Activated CD4-positive, CD25-positive, alpha-beta regulatory T cell treated with anti-CD3 and anti-CD28 coated beads, Interleukin-2, amount 50 U/mL, for 72 hours (primary cell): ENCODE results near the gene ECE2.

Experiments used
- DNase-seq: peaks from one replicate; pipeline ENCODE4 v3.0.0; 2021

The ECE2 gene

DNA sequence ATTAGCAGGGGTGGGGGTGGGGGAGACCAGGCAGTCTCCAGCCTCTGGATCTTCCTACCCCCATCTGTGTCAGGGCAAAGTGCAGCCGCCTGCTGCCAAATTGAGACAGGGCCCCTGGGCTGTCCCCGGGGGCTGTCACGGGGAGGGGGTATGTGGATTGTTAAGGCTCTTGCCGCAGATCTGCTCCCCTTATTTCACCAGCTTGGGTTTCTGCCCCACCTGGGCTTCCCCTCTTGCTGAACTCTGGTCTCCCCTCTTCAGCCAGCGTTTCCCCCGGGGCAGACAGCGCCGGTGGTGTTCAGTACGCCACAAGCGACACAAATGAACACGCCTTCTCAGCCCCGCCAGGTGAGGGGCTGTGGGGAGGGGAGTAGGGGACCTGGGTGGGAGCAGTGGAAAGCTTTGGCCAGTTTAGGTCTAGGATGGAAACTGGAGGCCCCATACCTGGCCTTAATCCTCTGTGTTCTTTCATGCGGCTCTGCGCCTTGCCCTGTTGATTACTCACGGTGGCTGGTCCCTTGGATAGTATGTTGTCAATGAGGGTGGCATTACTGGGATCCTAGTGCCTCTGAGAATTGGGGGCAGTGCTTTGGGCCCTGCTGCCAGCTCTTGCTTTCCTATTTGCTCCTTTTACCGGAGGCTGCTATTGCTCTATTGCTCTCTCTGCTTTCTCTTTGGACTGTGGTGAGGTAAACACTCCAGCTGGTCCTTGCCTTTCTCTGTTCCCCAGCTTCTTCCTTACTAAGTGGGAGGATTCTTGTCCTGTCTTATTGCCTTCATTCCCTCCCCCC lies 40.2 kb downstream of the ECE2 start:
- DNase-seq = no peak

DNA sequence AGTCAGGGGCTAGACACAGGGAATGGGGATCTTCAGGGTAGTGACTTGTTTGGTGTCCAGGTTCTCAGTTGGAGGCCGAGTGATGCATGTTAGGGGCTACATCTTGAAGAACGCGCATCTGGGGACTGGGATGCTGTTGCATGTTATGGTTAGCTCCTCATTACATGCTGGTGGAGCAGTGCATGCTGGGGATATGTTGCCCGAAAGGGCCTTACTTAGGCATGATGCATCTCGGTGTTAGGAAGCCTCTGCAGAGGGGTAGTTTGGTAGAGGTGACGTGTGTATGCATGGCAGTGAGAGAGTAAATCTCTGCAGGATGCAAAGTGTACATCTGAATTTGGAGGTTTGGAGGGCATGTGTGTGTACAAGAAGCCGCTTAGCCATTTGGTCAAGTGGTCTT lies 41.0 kb downstream of the ECE2 start:
- DNase-seq = no peak

DNA sequence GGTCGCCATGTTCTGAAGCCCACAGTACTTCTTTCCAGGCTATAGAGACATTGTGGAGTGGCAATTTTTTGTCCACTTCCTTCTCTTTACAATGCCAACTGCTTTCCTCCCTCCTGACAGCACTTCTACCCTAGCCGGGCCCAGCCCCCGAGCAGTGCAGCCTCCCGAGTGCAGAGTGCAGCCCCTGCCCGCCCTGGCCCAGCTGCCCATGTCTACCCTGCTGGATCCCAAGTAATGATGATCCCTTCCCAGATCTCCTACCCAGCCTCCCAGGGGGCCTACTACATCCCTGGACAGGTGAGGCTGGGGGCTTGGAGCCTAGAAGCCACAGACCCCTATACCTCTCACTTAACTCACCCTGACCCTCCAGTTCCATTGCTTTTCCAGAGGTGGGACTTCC lies 41.4 kb downstream of the ECE2 start:
- DNase-seq = no peak

DNA sequence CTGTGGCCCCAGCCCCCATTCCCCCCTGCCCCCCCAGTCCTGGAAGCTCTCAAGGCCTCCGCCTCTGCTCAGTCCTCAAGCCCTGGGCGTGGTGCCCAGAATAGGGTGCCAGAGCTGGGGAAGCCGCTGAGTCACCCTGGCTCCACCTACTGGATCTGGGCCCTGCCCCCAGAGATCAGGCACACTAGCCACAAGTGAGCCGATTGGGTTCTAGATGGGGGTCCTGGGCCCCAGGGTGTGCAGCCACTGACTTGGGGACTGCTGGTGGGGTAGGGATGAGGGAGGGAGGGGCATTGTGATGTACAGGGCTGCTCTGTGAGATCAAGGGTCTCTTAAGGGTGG lies 44.3 kb downstream of the ECE2 start:
- DNase-seq = no peak

DNA sequence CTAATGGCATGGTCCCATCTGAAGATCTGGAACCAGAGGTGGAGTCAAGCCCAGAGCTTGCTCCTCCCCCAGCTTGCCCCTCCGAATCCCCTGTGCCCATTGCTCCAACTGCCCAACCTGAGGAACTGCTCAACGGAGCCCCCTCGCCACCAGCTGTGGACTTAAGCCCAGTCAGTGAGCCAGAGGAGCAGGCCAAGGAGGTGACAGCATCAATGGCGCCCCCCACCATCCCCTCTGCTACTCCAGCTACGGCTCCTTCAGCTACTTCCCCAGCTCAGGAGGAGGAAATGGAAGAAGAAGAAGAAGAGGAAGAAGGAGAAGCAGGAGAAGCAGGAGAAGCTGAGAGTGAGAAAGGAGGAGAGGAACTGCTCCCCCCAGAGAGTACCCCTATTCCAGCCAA lies 45.8 kb downstream of the ECE2 start:
- no peak for DNase-seq

DNA sequence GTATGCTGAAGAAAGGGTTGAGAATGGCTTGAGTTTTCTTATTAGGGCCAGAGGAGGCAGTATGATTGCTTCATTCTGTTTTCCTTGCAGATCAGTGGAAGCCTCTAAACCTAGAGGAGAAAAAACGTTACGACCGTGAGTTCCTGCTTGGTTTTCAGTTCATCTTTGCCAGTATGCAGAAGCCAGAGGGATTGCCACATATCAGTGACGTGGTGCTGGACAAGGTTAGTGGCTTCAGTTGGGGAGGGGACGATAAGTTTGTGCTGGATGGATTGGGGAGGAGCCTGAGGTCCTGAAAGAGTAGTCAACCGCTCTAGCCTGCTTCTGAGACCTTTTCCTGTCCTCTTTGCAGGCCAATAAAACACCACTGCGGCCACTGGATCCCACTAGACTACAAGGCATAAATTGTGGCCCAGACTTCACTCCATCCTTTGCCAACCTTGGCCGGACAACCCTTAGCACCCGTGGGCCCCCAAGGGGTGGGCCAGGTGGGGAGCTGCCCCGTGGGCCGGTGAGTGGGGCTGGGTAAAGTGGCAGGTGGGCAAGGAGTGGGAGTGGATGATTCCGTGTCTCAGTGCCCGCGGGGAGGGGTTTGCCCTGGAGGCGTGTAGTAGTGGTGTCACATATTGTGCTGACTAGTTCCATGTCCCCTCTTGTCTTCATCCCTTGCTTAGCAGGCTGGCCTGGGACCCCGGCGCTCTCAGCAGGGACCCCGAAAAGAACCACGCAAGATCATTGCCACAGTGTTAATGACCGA lies 47.1 kb downstream of the ECE2 start:
- no peak for DNase-seq

DNA sequence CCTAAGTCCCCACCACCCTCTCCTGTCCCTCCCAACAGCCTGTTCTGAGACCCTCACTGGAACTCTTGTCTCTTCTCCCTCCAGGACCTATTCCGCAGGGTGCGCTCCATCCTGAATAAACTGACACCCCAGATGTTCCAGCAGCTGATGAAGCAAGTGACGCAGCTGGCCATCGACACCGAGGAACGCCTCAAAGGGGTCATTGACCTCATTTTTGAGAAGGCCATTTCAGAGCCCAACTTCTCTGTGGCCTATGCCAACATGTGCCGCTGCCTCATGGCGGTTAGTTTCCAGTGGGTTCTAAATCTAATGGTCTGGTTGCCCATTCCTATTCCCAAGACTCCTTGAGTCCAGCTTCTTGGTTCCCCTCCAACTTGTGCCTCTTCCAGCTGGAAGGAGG lies 47.9 kb downstream of the ECE2 start:
- DNase-seq = no peak

DNA sequence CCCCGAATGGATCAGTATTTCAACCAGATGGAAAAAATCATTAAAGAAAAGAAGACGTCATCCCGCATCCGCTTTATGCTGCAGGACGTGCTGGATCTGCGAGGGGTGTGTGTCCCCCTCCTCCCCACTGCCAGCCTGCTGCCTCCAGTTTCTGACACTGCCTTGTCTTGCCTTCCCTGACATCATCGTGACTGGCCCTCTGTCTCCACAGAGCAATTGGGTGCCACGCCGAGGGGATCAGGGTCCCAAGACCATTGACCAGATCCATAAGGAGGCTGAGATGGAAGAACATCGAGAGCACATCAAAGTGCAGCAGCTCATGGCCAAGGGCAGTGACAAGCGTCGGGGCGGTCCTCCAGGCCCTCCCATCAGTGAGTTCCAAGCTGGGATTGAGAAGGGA lies 49.4 kb downstream of the ECE2 start:
- no peak for DNase-seq

DNA sequence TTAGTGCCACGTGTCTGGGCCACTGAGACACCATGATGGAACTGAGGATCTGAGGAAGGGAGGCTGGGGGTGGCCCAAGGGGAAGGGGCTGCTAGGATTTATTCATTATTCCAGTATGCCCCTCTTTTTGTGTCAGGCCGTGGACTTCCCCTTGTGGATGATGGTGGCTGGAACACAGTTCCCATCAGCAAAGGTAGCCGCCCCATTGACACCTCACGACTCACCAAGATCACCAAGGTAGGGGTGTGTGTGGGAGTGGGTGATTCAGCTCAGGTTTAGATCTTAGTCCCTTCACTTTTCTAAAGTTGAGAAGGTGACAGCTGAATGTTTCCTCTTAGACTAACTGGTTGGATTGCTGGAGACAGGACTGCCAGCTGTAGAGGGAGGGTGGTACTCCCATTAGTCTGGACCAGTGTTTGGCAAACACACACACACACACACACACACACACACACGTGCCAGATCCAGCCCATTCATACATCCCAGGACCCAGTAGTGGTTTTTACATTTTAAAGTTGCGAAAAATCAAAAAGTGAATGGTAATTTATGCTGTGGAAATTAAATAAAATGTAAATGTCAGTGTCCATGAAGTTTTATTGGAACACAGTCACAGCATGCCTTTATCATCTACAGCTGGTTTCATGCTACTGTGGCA lies 50.0 kb downstream of the ECE2 start:
- DNase-seq = no peak

DNA sequence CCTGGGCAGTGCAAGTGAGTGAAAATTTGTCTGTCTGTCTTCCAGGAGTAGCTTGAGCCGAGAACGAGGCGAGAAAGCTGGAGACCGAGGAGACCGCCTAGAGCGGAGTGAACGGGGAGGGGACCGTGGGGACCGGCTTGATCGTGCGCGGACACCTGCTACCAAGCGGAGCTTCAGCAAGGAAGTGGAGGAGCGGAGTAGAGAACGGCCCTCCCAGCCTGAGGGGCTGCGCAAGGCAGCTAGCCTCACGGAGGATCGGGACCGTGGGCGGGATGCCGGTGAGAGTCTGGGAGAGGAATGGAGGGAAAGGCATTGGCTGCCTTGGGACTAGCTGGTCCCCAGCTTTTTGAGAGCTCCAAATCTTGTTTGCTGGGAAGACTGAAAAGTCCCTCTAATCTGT lies 51.3 kb downstream of the ECE2 start:
- no peak for DNase-seq

DNA sequence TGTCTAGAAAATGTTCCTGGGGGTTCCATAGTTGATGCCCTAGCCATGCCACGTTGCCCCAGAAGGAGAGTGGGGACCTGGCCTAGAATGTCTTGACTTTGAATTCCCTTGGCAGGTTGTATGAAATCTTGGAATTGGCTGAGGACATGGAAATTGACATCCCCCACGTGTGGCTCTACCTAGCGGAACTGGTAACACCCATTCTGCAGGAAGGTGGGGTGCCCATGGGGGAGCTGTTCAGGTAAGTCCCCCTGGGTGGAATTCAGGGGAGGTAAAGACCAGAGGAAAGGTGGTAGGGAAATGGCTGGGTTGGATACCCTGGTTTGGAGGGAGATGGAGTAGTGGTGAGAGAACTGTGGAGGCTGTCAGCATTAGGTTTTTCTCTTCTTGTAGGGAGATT lies 52.7 kb downstream of the ECE2 start:
- no peak for DNase-seq

DNA sequence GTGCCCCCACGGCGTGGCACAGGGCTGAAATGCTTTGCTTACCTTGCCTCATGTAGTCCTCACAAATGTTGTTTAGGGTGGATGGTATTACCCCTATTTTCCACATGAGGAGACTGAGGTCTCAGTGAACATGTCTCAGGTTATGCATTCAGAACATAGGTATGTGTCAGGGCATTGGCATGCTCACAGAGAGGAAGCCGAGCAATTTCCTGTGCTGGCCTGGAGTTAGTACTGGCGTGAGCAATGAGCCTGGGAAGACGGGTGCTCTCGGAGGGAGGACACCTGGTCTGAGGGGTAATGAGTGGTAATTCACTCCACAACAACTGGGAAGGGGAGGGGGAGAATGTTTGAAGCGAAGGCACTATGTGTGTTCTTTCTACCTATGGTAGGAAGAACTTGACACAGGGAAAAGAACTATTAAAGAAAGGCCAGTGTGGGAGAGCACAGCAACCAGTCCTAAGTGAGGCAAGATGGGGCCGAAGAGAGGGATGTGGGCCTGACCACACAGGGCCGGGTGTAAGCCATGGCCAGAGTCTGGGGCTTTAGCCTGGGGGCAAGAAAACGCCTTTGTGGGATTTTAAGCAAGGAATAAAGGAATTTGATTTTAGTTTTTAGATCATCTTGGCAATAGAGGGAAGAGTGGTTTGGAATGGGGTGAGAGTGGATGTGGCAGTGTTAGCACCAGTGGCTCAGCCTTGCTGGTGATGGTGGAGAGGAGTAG lies 56.7 kb downstream of the ECE2 start:
- DNase-seq = no peak

DNA sequence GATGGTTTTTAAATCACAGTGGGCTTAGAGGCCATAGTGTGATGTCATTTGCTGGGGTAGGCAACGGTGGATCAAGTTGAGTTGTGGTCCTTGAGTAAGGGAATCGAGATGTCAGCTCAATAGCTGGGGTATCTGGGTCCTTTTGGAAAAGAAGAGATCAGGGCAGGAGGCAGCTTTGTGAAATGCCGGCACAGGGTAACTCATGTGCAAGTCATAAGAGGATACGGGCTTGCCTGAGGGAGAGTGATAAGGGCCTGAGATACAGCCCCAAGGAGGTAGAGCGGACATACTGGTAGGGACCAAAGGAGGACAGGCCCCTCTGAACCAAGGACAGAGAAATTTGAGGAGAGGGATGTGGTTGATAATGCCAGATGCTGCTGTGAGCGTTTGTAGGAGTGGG lies 57.4 kb downstream of the ECE2 start:
- DNase-seq = no peak

DNA sequence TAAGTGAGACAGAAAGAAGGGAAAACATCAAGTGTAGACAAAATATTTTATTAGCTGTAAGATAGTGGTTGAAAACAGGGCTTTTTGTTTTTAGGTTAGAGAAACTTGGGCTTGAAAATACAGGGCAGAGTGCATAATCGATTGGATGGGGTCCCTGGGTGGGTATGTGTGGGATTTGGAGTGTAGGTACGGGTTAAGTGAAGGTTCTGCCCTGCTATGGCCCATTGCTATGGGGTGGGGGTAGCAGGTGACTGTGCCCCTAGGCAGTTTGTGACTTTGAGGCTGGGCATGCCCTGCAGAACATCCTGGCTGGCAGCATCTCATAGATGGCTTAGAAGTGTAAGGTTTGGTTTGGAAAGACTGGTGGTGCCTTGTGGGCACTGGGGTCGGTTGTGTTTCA lies 57.9 kb downstream of the ECE2 start:
- no peak for DNase-seq

DNA sequence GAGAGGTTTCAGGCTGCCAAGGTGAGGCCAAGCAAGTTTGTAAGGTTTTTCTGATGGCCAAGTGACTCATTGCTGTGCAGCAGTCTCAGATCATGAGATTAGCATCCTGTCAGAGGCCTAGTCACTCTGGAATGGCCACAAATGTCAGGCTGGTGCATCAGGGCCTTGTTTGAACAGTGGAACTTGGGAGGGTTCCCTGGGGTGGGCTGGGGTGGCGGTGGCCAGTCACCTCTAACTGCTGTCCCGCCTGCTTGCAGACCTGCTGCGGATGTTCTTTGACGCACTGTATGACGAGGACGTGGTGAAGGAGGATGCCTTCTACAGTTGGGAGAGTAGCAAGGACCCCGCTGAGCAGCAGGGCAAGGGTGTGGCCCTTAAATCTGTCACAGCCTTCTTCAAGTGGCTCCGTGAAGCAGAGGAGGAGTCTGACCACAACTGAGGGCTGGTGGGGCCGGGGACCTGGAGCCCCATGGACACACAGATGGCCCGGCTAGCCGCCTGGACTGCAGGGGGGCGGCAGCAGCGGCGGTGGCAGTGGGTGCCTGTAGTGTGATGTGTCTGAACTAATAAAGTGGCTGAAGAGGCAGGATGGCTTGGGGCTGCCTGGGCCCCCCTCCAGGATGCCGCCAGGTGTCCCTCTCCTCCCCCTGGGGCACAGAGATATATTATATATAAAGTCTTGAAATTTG lies 58.8 kb downstream of the ECE2 start:
- DNase-seq = no peak

DNA sequence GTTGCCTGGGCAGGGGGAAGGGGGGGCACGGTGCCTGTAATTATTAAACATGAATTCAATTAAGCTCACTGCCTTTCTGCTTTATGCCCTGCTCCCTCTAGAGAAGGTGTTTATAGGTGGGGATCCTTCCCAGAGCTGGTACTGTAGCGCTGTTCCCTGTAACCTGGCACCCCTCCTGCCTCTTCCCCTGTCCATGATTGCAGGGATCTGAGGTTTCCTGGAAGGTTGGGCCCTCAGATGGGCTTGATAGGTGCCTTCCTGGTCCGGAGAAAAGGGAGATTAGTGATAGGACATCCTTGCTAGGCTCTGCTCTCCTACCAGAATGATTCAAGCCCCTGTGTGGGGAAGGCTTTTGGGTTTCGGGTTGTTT lies 59.5 kb downstream of the ECE2 start:
- no peak for DNase-seq

DNA sequence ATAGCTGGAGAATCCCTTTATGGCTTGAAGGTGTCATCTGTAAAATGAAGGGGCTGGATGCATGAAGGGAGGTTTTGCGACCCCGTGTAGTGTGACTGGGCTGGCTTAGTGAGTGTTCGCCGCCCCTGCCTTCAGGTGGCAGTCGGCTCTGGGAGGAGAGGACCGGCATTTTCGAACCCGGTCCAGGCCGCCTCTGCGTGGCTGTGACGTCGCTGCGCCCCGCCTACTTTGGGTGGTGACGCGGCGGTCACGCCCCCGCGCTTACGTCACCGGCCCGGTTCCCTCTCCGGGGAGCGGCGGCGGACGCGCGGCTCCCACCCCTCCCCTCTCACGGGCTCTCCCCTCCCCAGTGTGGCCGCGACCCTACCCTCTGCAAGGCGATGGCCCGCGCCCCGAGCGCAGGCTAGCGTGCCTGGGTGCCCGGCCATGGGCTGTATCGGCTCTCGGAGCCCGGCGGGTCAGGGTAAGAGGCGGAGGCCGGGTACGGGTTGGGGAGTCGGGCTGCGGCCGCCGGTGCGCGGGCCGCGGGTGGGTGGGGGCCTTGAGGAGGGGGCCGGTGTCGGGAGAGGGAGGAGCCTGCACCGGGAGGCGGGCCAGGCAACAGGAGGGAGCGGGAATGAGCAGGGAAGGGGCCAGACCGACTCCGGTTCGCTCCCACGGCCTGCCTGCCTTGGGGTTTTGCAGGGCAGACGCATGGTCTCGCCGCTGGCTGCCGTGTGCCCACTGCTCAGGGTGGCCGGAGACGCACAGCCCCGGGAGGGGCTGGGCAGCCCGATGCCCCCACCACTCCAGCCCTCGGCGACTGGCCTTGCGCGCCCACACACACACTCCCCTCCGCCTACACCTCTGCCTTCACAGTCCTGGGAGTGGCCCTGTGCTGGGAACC lies 60.1 kb downstream of the ECE2 start:
- peak; percentile 89 for DNase-seq

DNA sequence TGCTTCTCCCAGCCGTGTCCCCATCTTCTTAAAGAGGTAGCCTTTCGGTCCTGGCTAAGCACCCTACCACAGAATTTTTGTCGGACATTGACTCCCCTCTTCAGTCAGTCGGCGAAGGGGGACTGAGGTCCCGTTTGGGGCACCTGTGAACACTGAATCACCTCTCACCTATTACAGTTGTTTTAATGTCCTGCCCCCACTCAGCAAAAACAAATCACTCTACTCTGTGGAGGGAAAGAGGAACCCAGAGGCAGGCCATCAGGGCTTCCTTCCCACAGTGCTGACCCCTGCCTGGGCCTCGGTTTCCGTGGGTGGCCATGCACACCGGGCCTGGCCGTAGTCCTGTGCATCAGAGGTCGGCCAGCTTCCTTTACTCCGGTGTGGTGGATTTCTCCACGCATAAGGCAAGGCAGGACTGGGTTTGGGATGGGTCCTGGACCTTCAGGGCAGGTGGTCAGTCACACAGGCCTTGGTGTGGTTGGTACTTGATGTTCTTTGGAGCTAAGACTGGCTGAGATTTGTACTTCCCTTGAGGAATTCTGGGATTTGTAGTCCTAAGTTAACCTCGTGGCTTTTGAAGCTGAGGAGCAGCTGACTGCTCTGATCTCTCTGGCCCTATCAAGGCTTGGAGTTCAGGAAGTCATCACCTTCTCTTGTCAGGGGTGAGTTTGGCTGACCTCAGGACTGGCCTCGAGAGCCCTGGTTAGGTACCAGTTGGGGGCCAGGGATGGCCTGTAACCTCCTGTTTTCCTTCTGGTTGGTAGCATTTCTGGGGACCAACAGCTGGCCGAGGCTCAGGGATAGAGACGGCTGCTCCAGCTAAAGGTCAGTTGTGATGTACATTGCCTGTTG lies 61.0 kb downstream of the ECE2 start:
- DNase-seq = no peak

DNA sequence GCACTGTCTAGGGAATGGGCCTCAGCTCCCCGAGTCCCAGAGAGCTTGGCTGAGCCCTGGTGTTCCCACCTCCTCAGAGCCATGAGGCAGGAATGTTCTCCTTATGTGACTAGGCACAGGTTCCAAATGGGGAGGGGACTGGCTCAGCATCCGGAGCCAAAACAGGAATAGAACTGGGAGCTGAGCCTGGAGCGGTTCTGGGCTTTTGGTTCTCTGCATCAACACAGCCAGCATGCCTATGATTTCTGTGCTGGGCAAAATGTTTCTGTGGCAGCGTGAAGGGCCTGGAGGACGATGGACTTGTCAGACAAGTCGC lies 61.5 kb downstream of the ECE2 start, which contains the start of gene FAM131A:
Gene FAM131A (plus strand): TSS at position 202 of the 316 bp plus-strand sequence. CDS start 31 bp downstream, at position 233.
- no peak for DNase-seq

DNA sequence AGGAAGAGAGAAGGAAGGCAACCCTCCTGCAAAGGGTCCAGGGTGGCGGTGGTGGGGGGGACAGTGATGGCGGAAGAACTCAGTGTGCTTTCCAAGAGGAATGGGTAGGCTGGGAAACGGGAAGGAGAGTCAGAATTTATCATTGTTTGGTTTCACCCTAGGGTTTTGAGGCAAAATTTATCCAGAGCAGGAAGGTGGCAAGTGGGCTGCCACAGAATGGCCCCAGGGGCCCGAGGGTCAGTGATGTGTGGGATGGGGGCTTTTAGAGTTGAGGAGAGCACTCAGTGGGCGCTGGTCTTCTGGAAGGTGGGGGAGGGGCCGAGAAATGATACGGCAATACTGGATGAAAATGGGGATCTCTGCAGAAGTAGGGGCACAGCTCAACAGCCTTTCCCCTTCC lies 62.2 kb downstream of the ECE2 start:
- DNase-seq = no peak

DNA sequence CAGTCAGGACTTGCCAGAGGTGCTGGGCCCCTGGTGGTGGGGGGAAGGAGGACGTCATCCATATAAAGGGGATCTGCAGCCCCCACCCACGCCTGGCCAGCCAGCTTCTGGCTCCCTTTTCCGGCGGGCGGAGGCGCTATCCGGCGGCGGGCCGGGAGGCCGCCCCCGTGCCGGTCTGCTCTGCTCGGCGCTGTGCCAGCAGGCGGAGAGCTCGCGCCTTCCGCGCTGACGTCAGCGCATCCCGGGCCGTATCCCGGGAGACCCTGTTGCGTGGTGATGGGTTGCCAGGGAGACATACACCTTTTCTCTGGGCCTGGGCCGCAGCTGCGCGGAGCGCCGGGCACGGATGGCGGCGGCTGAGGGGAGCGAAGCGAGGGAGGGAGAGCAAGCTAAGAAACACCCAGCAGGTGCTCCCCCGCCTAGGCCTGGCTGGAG lies 62.7 kb downstream of the ECE2 start:
- no peak for DNase-seq
